ENCODE measurements around the gene DPP6.

- no peak for TF ChIP-seq CTCF (conservative IDR thresholded peaks at IDR 0.05; ENCODE audit: low read length)
- TF ChIP-seq EZH2phosphoT487 (IDR thresholded peaks at IDR 0.05; ENCODE audit: borderline replicate concordance): no peak
Measured at GRCh38 chr7:154646126-154647013, 594.2 kb downstream of the DPP6 start.

All from Loucy (cell line).